Lung microvascular endothelial cell (primary cell): ENCODE measurements around the gene MACF1. TPM values are rescaled to one million over a fixed set of nuclear protein-coding genes. Genes with fewer than 3 reads are reported as not detected.

ENCODE experiments used
- DNase-seq, 2 donors: peaks; one replicate each; pipeline versions ENCODE4 v3.0.0 to v3.0.0-alpha.2; 2010; ENCODE audit warnings: low read depth in 2 of 2
- total RNA-seq: library from RNA; depleted of rRNA; stranded (reverse); fragments of >200 nt; gene quantifications from 2 replicates; pipeline ENCODE4 v1.2.1, GENCODE V29; 2014

Gene MACF1
- total RNA-seq, 1 donor from 2014 or later = 392 TPM

- no peak for DNase-seq
Observed at GRCh38 chr1:39213511-39214002, 9.1 kb downstream of the MACF1 start.

GRCh38 chr1:39214021-39214713 lies 9.7 kb downstream of the MACF1 start:
- DNase-seq = peak in 1 of 2 donors; percentile 27

GRCh38 chr1:39214714-39214997 lies 10.2 kb downstream of the MACF1 start:
- no peak for DNase-seq

DNA sequence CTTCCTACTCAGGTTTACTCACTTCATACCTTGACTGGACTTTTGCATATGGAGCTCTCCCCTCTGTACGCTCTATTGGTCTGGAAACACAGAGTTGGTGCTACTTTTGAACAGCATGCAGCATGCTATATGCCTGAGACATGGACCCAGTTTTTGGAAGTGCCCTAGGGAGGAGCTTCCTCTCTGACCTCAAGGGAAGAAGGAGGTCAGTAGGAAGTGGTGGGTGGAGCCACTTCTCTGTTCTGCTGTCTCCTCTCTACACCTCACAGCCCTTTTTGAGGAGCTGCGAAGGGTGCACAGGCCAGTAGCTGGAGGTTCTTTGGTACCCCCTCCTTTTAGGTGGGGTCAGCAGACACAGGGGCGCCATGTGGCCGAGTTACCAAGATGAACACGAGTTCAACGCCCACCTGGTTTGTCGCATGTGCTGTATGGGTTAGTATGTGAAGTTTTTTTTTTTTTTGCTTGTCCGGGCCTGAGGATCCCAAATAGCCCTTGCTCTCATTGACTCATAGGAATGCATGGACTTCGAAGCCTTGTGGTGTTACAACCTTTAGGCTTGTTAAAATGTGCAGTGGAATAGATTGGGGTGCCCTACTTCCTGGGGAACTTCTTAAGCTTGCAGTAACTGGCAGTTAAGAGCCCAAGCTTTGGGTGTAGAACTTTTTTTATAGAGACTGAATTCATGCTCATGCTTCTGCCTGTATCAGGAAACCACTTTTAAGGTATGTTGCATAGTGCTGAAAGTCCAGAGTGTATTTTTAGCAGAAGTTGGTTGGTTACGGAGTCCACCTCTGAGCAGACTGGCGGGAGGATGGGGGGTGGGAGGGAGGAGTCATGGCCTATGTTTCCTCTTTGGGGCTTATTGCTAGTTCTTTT lies 10.7 kb downstream of the MACF1 start:
- peak in 1 of 2 donors; percentile 18 for DNase-seq

DNA sequence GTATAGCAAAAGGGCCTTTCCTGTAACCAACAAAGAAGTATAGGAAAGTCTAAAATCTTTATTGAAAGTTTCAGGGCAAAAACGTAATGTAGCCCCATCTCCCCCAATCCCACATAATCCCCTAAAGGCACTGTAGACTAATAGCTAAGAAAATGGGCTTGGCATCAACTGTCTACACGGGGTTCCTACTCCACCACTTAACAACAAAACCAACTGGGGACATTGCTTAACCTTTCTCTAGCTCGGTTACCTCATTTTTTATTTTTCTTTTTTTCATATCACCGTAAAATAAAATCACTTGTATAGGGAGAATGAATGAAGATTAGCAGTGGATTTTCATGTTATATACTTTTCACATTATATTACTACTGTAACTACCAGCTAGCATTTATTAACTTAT lies 12.3 kb downstream of the MACF1 start:
- no peak for DNase-seq

DNA sequence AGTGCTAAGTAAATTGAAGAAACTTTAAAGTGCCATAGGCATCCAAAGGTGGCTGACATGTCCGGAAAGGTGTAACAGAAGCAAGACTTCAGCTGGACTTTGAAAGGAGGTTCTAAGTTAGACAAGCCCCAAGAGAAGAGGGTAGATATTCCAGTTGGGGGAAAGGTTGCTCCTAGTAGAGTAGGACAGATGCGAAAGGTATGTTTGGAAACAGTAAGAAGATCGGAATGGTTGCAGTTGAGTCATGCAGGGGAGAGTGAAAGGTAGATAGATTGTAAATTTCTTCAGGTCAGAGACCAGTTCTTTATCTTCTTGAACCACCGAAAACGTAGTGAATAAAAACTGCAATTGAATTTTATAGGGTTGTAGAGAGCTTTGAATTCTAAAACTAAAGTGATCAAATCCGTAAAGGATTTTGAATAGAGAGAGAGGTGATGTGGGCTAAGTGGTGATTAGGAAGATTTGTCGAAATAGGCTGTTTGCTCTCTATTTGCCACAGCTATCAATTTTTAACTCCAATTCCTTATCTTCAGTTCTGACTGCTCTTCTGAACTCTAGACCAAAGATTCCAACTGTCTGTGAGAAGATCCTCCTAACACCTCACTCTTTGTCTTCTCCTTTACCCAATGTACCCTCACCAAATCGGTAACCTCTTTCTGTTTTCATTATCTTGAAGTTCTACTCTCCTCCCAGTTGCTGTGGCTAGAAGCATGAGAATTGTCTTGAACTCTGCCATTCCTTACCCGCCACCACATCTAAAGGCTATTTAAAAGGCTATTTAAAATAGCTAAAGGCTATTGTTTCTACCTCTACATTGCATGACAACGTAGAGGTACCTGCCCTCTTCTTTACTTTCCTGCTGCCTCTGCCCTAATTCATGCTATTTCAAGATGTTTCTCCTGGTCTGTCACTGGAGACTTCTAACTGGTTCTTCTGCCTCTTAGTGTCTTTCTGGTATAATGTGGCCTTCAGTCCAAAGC lies 16.7 kb downstream of the MACF1 start:
- DNase-seq = no peak

DNA sequence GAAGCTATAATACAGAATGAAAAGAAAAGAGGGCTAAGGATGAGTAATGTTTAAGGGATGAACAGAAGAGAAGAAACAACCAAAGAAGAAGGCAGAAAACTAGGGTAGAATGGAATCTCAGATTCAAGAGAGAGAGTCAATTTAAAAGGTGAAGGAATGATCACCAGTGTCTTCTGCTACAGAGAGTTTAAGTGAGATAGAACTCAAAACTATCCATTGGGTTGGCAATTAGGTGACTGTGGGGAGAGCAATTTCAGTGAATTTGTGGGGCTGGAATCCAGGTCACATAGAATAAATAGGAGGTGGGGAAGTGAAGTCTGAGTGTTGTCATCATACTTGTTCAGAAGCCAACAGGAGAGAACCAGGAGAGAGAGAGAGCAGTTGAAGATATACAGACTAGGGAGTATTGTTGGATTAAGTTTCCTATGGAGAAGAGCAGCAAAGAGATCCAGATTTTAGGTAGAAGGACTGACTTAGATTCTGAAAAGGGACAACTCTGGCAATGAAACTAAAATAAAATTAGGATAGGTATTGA lies 19.9 kb downstream of the MACF1 start:
- DNase-seq = no peak

- DNase-seq = no peak
Observed at GRCh38 chr1:39226836-39227235, 22.3 kb downstream of the MACF1 start.

DNA sequence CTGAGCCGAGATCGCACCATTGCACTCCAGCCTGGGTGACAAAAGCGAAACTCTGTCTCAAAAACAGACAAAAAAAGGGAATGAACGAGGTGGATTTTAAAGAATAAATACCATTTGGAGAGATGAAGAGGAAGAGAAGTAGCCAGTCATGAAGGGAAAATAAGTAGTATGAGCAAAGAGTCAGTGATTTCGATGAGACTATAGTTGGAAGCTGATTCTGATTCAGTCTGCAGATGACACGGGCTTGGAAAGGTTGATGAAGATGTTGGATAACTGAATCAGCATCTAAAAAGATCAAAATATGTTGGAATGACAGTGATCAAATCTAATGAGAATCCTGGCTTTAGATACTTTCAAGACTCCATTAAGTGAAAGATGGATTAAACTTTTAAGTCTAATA lies 23.8 kb downstream of the MACF1 start:
- no peak for DNase-seq

GRCh38 chr1:39229504-39229903 lies 25.0 kb downstream of the MACF1 start:
- no peak for DNase-seq

DNA sequence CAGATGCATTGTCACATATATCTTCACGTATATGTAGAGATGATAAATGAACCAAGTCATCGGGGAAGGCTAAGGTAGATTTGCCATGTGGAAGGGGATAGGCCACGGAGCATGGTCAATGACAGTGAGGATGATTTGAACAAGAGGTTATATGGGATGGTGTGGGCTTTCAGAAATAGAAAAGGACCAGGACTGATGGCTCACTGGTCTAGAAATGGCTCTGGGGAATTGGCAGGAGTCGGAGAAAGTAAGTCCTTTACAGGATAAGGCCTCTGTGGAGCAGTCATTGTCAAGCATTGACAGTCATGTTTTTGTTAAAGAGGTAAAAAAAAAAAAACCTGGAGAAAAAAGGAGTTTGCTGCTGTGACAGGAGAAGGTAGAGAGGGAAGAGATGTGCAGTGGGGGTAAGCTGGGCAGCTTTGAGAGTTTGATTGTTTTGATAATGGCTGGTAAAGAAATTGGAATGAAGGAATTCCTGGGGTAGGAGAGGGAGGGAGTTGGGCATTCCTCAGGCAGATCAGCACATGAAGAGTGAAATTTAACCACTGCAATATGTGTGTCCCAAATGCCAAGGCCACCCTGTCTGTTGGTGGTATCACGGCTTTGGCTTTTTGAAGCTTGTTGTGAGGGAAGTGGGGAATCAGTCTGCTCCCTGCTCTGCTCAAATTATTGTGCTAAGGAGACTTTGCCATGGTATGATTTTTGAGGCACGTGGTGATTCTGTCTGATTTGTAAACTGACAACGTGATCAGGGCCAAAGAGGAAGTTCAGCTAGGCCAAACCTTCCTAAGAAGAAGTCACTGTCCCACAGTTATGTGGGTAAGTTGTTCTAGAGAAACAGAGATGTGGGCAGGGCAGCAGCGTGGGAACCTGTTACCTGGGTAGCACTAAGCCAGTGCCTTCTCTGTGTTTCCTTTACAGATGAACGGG lies 26.0 kb downstream of the MACF1 start:
- peak in 1 of 2 donors; percentile 13 for DNase-seq

DNA sequence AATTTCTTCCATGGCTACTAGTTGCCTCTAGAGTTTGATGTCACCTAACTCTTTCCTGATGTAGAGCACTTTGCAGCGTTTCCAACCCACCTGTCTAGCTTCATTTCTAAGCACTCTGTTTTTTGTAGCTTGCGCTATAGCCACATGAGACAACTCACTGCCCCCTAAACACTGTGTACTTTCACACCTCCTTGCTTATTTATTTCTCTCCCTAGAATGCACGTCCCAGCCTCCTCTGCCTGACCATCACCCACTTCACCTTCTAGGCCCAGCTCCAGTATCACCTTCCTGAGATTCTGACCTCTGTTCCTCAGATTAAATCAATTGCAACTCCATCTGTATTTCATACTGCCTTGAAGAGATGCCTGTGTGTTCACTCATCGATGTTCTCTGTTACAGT lies 32.5 kb downstream of the MACF1 start:
- DNase-seq = no peak

- DNase-seq = peak; percentile 70 to 94
Observed at GRCh38 chr1:39238476-39238875, 34.0 kb downstream of the MACF1 start.

- DNase-seq = no peak
Observed at GRCh38 chr1:39239968-39240367, 35.5 kb downstream of the MACF1 start.

- DNase-seq = no peak
Observed at GRCh38 chr1:39243302-39243701, 38.8 kb downstream of the MACF1 start.

DNA sequence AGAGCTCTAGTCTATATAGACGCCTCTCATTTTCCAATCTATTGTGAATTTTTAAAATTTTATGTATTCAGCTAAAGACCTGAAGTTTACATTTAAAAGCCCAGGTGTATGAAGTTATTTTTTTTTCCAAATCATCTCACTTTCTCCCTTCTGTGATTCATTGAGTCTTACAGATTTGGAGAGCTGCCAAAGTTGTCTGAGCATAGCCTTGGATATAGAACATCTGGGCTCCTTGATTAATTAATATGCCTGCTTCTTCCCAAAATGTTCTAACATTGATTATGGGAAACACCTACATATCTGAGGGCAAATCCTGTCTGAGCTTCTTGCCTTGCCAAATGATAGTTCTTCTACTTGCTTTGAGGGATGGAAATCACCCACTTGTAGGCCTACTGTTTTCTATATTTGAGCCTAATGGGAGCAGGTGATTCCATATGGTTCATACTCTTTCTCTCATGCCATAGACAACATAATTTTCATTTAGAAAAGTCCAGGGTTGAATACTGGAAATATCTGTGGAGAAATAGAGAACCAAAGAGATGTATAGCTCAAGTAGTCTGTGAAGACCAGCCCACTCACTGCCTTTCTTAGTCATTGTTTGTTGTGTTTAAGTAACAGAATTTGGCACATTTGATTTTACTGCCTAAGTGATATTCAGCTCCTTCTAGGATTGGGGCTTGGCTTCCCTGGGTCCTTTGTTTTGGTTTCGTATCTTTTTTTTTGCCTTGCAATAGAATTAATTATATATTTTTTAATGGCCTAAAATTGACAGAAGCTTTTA lies 46.2 kb downstream of the MACF1 start:
- peak in 1 of 2 donors; percentile 57 for DNase-seq

- peak in 1 of 2 donors; percentile 62 for DNase-seq
Observed at GRCh38 chr1:39255222-39255621, 50.7 kb downstream of the MACF1 start.

GRCh38 chr1:39258146-39258924 lies 53.8 kb downstream of the MACF1 start:
- peak; percentile 64 to 66 for DNase-seq

GRCh38 chr1:39258925-39259244 lies 54.4 kb downstream of the MACF1 start:
- no peak for DNase-seq
